ENCODE measurements around the gene SNX3. TPM values are rescaled to one million over a fixed set of nuclear protein-coding genes. Genes with fewer than 3 reads are reported as not detected.
"Not testable (repeated sequence)": the region's sequence is repeated elsewhere in the genome, so short reads cannot be mapped to it uniquely, and the experiment has no call there.

Gene SNX3
- 225 TPM for polyA plus RNA-seq (2013)

DNA sequence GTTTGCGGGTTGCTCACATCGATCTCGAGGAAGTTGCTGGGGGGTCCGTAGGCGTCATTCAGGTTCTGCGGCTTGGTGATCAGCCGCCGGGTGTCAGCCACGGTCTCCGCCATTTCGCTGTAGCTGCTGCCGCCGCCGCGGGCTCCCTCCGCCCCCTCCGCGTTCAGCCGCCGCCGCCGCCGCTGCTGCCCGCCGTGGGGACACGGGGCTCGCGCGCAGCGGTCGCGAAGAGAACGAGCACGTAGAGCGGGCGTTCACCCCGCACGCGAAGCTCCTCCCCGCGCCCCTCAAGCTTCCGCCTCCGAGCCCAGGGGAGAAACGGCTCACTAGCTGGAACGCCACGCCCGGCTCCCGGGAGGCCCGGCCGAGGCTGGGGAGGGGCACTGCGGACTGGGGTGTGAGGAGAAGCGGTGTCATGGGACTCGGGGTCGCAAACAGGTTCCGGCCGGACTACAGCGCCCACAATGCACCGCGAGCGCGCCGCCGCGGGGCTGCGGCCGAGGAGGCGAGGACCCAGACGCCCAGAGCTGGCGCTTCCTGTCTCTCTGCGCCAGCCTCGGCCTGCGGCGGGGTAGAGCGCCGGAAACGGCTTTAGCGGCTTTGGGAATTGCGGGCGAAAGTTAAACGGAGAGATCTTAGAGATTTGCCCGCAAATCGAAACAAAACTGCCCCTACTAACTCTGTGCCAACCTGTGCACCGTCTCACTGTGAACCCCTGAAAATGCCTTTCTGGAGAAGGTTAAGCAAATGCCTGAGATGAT, at the start of gene SNX3:
Gene SNX3 (minus strand): TSS at position 232 of the 761 bp plus-strand sequence. CDS start 119 bp downstream, at position 113.
- Histone ChIP-seq H3K9me3 (ENCODE audit: control extremely low read depth in 1 of 5, control insufficient read depth in 4 of 5, insufficient read depth in 2 of 5, low read depth in 1 of 5, low read length in 4 of 5) (no peaks in the 10 kb centered on the region), H3K27me3 (replicated peaks in 2 of 5; ENCODE audit: control insufficient read depth in 4 of 5, insufficient read depth in 5 of 5, low read length in 4 of 5) (no peaks in the 10 kb centered on the region), H3K27ac (ENCODE audit: insufficient read depth in 1 of 2, low read depth in 1 of 2, low read length in 2 of 2, poor library complexity in 1 of 2, severe bottlenecking in 2 of 2) (peak within 1 kb of the TSS; percentile 70 to 91), H3K4me1 (ENCODE audit: control extremely low read depth in 1 of 4, control insufficient read depth in 4 of 4, insufficient read depth in 4 of 4, low read length in 3 of 4) (peaks cover 5 to 31% (median 22%) of the 10 kb centered on the region in 4 experiments), H3K4me3 (ENCODE audit: control insufficient read depth in 1 of 7, extremely low read depth in 1 of 7, insufficient read depth in 4 of 7, low read depth in 2 of 7, low read length in 6 of 7) (peak within 1 kb of the TSS; percentile 72 to 99 (median 91)), H3K36me3 (ENCODE audit: control insufficient read depth in 4 of 4, insufficient read depth in 4 of 4, low read length in 3 of 4) (peaks cover 0 to 4% (median 0%) of the 10 kb centered on the region in 4 experiments)
- DNase-seq, result peak; percentile 94 to 98 (median 96)
- ChIA-PET CTCF (interaction anchor here (0.6 to 2.3 kb wide), 6 partner anchors 10 to 231 kb away, joined by 3 to 7 read pairs (median 4); no protein-coding TSS in a partner anchor), POLR2A (interaction anchor here (0.6 to 1.4 kb wide), 5 partner anchors 30 to 661 kb away, joined by 3 to 7 read pairs (median 3); partner anchors contain the start of gene AFG1L)
- under 1% methylated on average over 53 of the region's 83 CpGs for WGBS (ENCODE audit: insufficient coverage)

DNA sequence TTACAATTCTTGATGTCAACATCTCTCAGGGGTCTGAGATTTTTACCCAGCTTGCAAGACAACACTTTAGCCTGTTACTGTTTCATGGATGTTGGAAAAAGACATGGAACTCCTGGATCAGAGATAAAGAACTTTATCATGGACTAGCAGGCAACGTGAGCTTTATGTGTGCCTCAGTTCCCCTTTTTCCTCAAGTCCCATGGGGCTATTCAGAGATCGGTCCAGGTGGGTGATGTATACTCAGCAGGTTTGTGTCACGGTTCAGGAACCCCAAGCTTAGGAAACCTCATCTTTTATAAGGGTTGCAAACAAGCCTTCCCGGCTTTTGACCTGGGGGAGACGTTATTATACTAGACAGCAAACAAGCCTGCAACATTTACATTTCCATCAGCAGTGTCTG, 49.0 kb upstream of the SNX3 start:
- H3K4me1 ChIP-seq (ENCODE audit: control extremely low read depth in 1 of 4, control insufficient read depth in 4 of 4, insufficient read depth in 4 of 4, low read length in 3 of 4), result no peaks in the 10 kb centered on the region
- CTCF ChIA-PET, result no interaction called here
- H3K36me3 ChIP-seq (ENCODE audit: control insufficient read depth in 4 of 4, insufficient read depth in 4 of 4, low read length in 3 of 4), result no peaks in the 10 kb centered on the region
- 96% methylated on average over 4 of the region's 5 CpGs for WGBS (ENCODE audit: insufficient coverage)
- no peaks in the 10 kb centered on the region for H3K9me3 ChIP-seq (ENCODE audit: control extremely low read depth in 1 of 5, control insufficient read depth in 4 of 5, insufficient read depth in 2 of 5, low read depth in 1 of 5, low read length in 4 of 5)
- H3K4me3 ChIP-seq (ENCODE audit: control insufficient read depth in 1 of 7, extremely low read depth in 1 of 7, insufficient read depth in 4 of 7, low read depth in 2 of 7, low read length in 6 of 7), result no peak overlapping the region
- POLR2A ChIA-PET, result no interaction called here
- DNase-seq, result no peak
- H3K27me3 ChIP-seq (replicated peaks in 2 of 5; ENCODE audit: control insufficient read depth in 4 of 5, insufficient read depth in 5 of 5, low read length in 4 of 5), result no peaks in the 10 kb centered on the region
- no peak overlapping the region for H3K27ac ChIP-seq (ENCODE audit: insufficient read depth in 1 of 2, low read depth in 1 of 2, low read length in 2 of 2, poor library complexity in 1 of 2, severe bottlenecking in 2 of 2)

DNA sequence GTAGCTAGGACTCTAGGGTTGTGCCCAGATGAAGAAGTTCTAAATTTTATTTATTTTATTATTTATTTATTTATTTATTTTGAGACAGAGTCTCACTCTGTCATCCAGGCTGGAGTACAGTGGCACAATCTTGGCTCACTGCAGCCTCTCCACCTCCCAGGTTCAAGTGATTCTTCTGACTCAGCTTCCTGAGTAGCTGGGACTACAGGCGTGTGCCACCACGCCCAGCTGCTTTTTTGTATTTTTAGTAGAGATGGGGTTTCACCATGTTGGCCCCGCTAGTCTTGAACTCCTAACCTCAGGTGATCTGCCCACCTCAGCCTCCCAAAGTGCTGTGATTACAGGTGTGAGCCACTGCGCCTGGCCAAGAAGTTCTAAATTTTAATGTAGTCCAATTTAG, 47.8 kb upstream of the SNX3 start:
- not testable (repeated sequence) for DNase-seq

DNA sequence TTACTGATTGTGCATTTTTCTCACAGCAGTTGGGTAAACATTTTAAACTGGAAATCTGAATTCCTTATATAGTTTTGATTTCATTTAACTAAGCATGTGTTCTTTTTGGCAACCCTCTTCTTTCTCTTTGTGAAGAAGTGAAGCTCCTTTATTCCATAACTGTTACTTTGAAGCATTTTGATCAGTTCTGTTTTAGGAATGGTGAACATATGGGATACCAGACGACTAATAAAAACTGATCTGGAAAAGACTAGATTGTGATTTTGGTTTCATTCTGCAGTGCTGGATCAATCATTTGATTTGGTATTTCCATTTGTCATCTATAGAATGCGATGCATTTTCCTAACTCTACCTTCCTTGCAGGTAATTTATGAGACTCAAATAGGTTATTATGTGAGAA, 43.8 kb upstream of the SNX3 start:
- H3K4me3 ChIP-seq (ENCODE audit: control insufficient read depth in 1 of 7, extremely low read depth in 1 of 7, insufficient read depth in 4 of 7, low read depth in 2 of 7, low read length in 6 of 7), result no peak overlapping the region
- no peaks in the 10 kb centered on the region for H3K4me1 ChIP-seq (ENCODE audit: control extremely low read depth in 1 of 4, control insufficient read depth in 4 of 4, insufficient read depth in 4 of 4, low read length in 3 of 4)
- CTCF ChIA-PET, result no interaction called here
- no peak overlapping the region for H3K27ac ChIP-seq (ENCODE audit: insufficient read depth in 1 of 2, low read depth in 1 of 2, low read length in 2 of 2, poor library complexity in 1 of 2, severe bottlenecking in 2 of 2)
- no peaks in the 10 kb centered on the region for H3K27me3 ChIP-seq (replicated peaks in 2 of 5; ENCODE audit: control insufficient read depth in 4 of 5, insufficient read depth in 5 of 5, low read length in 4 of 5)
- no peaks in the 10 kb centered on the region for H3K9me3 ChIP-seq (ENCODE audit: control extremely low read depth in 1 of 5, control insufficient read depth in 4 of 5, insufficient read depth in 2 of 5, low read depth in 1 of 5, low read length in 4 of 5)
- no peak for DNase-seq
- no peaks in the 10 kb centered on the region for H3K36me3 ChIP-seq (ENCODE audit: control insufficient read depth in 4 of 4, insufficient read depth in 4 of 4, low read length in 3 of 4)
- POLR2A ChIA-PET, result no interaction called here
- 100% methylated on average over 1 of the region's 2 CpGs for WGBS (ENCODE audit: insufficient coverage)

More for the DNA sequence above, 47.8 kb upstream of the SNX3 start:
- H3K27me3 ChIP-seq (replicated peaks in 2 of 5; ENCODE audit: control insufficient read depth in 4 of 5, insufficient read depth in 5 of 5, low read length in 4 of 5); H3K27ac ChIP-seq (ENCODE audit: insufficient read depth in 1 of 2, low read depth in 1 of 2, low read length in 2 of 2, poor library complexity in 1 of 2, severe bottlenecking in 2 of 2); H3K36me3 ChIP-seq (ENCODE audit: control insufficient read depth in 4 of 4, insufficient read depth in 4 of 4, low read length in 3 of 4); H3K4me3 ChIP-seq (ENCODE audit: control insufficient read depth in 1 of 7, extremely low read depth in 1 of 7, insufficient read depth in 4 of 7, low read depth in 2 of 7, low read length in 6 of 7); POLR2A ChIA-PET; H3K4me1 ChIP-seq (ENCODE audit: control extremely low read depth in 1 of 4, control insufficient read depth in 4 of 4, insufficient read depth in 4 of 4, low read length in 3 of 4); H3K9me3 ChIP-seq (ENCODE audit: control extremely low read depth in 1 of 5, control insufficient read depth in 4 of 5, insufficient read depth in 2 of 5, low read depth in 1 of 5, low read length in 4 of 5): not testable (repeated sequence)
- CTCF ChIA-PET, result interaction anchor here (1.1 to 1.6 kb wide), 2 partner anchors 29 to 37 kb away, joined by 3 to 4 read pairs; no protein-coding TSS in a partner anchor
- 94% methylated on average over 3 of the region's 4 CpGs for WGBS (ENCODE audit: insufficient coverage)

DNA sequence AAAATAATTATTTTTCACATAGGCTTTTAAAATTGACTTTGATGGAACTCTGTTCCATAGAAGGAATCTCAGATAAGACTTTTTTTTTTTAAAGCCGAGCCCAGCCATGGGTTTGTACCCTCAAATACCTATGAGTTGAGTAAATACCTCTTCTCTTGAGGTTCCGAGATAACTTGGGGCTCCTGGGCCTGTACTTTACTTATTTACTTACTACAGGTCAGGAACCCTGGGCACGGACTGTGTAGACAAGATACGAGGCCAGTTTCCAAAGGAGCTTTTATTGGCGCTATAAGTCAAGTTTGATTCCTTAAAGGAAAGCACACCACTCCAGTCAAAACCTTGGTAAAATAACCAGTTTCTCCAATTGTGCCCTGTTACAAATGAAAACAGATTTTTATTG, 41.5 kb upstream of the SNX3 start:
- Histone ChIP-seq H3K4me3 (ENCODE audit: control insufficient read depth in 1 of 7, extremely low read depth in 1 of 7, insufficient read depth in 4 of 7, low read depth in 2 of 7, low read length in 6 of 7) (no peak overlapping the region), H3K9me3 (ENCODE audit: control extremely low read depth in 1 of 5, control insufficient read depth in 4 of 5, insufficient read depth in 2 of 5, low read depth in 1 of 5, low read length in 4 of 5) (no peaks in the 10 kb centered on the region), H3K4me1 (ENCODE audit: control extremely low read depth in 1 of 4, control insufficient read depth in 4 of 4, insufficient read depth in 4 of 4, low read length in 3 of 4) (no peaks in the 10 kb centered on the region), H3K36me3 (ENCODE audit: control insufficient read depth in 4 of 4, insufficient read depth in 4 of 4, low read length in 3 of 4) (no peaks in the 10 kb centered on the region), H3K27me3 (replicated peaks in 2 of 5; ENCODE audit: control insufficient read depth in 4 of 5, insufficient read depth in 5 of 5, low read length in 4 of 5) (no peaks in the 10 kb centered on the region), H3K27ac (ENCODE audit: insufficient read depth in 1 of 2, low read depth in 1 of 2, low read length in 2 of 2, poor library complexity in 1 of 2, severe bottlenecking in 2 of 2) (no peak overlapping the region)
- WGBS (ENCODE audit: insufficient coverage), result 100% methylated on average over 5 of the region's 5 CpGs
- no peak for DNase-seq
- CTCF ChIA-PET, result no interaction called here
- POLR2A ChIA-PET, result no interaction called here

DNA sequence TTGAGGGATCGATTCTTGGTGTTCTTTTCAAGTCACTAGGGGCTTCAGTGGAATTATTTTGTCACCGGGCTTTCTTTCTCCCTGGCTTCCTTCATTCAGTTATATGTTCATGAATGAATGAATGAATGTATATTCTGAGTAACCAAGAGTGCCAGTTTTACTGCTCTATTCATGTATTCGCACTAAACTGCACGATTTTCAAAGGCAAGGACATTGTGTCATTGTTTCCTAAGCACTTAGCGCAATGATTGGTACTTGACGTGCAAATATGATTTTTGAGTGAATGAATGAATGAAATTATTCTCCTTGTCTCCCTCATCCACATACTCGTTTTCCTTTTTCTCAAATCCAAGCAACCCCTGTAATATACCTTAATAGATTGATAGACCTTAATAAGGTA, 34.8 kb upstream of the SNX3 start:
- POLR2A ChIA-PET, result interaction anchor here (1.9 kb wide), 1 partner anchor 35 kb away, joined by 7 read pairs; the partner anchor contains the start of gene SNX3
- Histone ChIP-seq H3K27ac (ENCODE audit: insufficient read depth in 1 of 2, low read depth in 1 of 2, low read length in 2 of 2, poor library complexity in 1 of 2, severe bottlenecking in 2 of 2) (peak overlapping the region; percentile 90 to 96), H3K9me3 (ENCODE audit: control extremely low read depth in 1 of 5, control insufficient read depth in 4 of 5, insufficient read depth in 2 of 5, low read depth in 1 of 5, low read length in 4 of 5) (no peaks in the 10 kb centered on the region), H3K4me1 (ENCODE audit: control extremely low read depth in 1 of 4, control insufficient read depth in 4 of 4, insufficient read depth in 4 of 4, low read length in 3 of 4) (peaks cover 7 to 22% (median 13%) of the 10 kb centered on the region in 4 experiments), H3K27me3 (replicated peaks in 2 of 5; ENCODE audit: control insufficient read depth in 4 of 5, insufficient read depth in 5 of 5, low read length in 4 of 5) (no peaks in the 10 kb centered on the region), H3K4me3 (ENCODE audit: control insufficient read depth in 1 of 7, extremely low read depth in 1 of 7, insufficient read depth in 4 of 7, low read depth in 2 of 7, low read length in 6 of 7) (peak overlapping the region; percentile 63 to 98 (median 84)), H3K36me3 (ENCODE audit: control insufficient read depth in 4 of 4, insufficient read depth in 4 of 4, low read length in 3 of 4) (no peaks in the 10 kb centered on the region)
- CTCF ChIA-PET, result interaction anchor here (1.1 to 1.3 kb wide), 2 partner anchors 44 to 196 kb away, joined by 3 read pairs; no protein-coding TSS in a partner anchor
- DNase-seq, result peak in 1 of 3 donors; percentile 9
- 38% methylated on average over 1 of the region's 7 CpGs for WGBS (ENCODE audit: insufficient coverage)

Data from common myeloid progenitor, CD34-positive (primary cell).